NCI-H510A treated with DMSO at 0.1 percent for 48 hours (cell line): ENCODE measurements around the gene FHL1.

Source experiments
- DNase-seq: peaks from one replicate; lab custom pipeline; 2025; lab: John Stamatoyannopoulos, UW

The FHL1 gene

GRCh38 chrX:136258951-136259350 lies 111.6 kb downstream of the FHL1 start:
- DNase-seq = no peak

- no peak for DNase-seq
Measured at GRCh38 chrX:136259543-136259942, 112.2 kb downstream of the FHL1 start.

GRCh38 chrX:136260776-136261175 lies 113.4 kb downstream of the FHL1 start:
- no peak for DNase-seq
